Adrenal gland (tissue), 12 donors: ENCODE results near the gene AEBP1. TPM values are rescaled to one million over a fixed set of nuclear protein-coding genes. Genes with fewer than 3 reads are reported as not detected.

ENCODE experiments used
- DNase-seq, 7 donors: peaks; one replicate each; pipeline ENCODE4 v3.0.0-alpha.2; 2019 to 2020
- H3K27ac ChIP-seq, 5 donors: fragments of 200-600 bp; sonication (generic) in 4 of 5; 1 replicate in 3 of 5; 2 replicates in 2 of 5; pipeline versions ENCODE4 v1.5.1 to v1.8.0; 2016 to 2020; ENCODE audit warnings: mild to moderate bottlenecking in 1 of 5
- H3K27me3 ChIP-seq: fragments of 200-600 bp; 2 replicates; pipeline ENCODE4 v1.8.0; 2021
- H3K36me3 ChIP-seq, 2 donors: fragments of 200-600 bp; replicated peaks in 1 of 2; 1 replicate in 1 of 2; 2 replicates in 1 of 2; pipeline versions ENCODE4 v1.5.1 to v1.8.0; 2018 to 2022
- H3K4me1 ChIP-seq, 2 donors: fragments of 200-600 bp; replicated peaks in 1 of 2; 1 replicate in 1 of 2; 2 replicates in 1 of 2; pipeline versions ENCODE4 v1.5.1 to v1.8.0; 2018 to 2021
- H3K4me3 ChIP-seq, 4 donors: fragments of 200-600 bp; sonication (generic) in 3 of 4; one replicate each; pipeline ENCODE4 v1.5.1; 2016 to 2018
- H3K9me3 ChIP-seq, 3 donors: fragments of 200-600 bp; sonication (generic) in 1 of 3; replicated peaks in 1 of 3; 1 replicate in 2 of 3; 2 replicates in 1 of 3; pipeline versions ENCODE4 v1.5.1 to v1.8.0; 2016 to 2021
- POLR2A ChIP-seq, 2 donors: fragments of 450-650 bp; IDR thresholded peaks; one replicate each; pipeline ENCODE4 v1.6.1; 2017; ENCODE audit warnings: antibody characterized with exemption in 2 of 2, mild to moderate bottlenecking in 2 of 2, moderate library complexity in 1 of 2
- WGBS, 4 donors: extraction: QIAGEN DNeasy Blood & Tissue Kit in 2 of 4; methylation state at CpG; one replicate each; pipeline versions ENCODE4 v1.1.5 to v1.1.7; 2013 to 2017; 5-methylcytosine and 5-hydroxymethylcytosine counted together
- intact Hi-C, 2 donors: fragments of 100-400 bp; cut with DNase I; formaldehyde crosslinking; loops; one replicate each; pipeline versions ENCODE4 v1.14.1 to v1.15.0; 2022 to 2023
- polyA plus RNA-seq, 3 donors: library from polyadenylated mRNA; stranded (reverse); fragments of 200-250 nt in 2 of 3; fragments of 350-450 nt in 1 of 3; fragmentation: Illumina TruSeq in 1 of 3; extraction: RNeasy Lipid Tissue Mini Kit (QIAGEN cat#74804) in 1 of 3; gene quantifications; one replicate each; pipeline ENCODE4 v1.2.3, GENCODE V29; 2013 to 2014
- total RNA-seq, 9 donors: library from RNA; depleted of rRNA in 4 of 9; stranded (reverse); fragments of >200 nt in 4 of 9; fragments of 120-200 nt in 1 of 9; fragmentation: NEBNext Ultra II Directional in 1 of 9; extraction: Animal tissue kit (Norgen Biotek cat#: 25700) in 1 of 9; gene quantifications; one replicate each; pipeline versions ENCODE4 v1.1.0 to v1.2.4, GENCODE V29; 2013 to 2023
- TF ChIP-seq, protein P1 (sequence below), 6 experiments: fragments of 450-650 bp in 4 of 6; fragments of 200-600 bp in 2 of 6; sonication (generic) in 1 of 6; IDR thresholded peaks; 1 replicate in 5 of 6; 2 replicates in 1 of 6; pipeline versions ENCODE4 v1.5.1 to v1.8.0; 2016 to 2021; ENCODE audit warnings: antibody characterized with exemption in 6 of 6, mild to moderate bottlenecking in 2 of 6, moderate library complexity in 1 of 6
- donor health status: healthy with polysubstance abuse.
- donor health status: Bipolar disorder and iron deficiency.
- donor health status: DM: yes; HTN: yes; CAD: no.
- donor health status: DM: no; HTN: no; CAD: no.
- donor health status: DM: no; HTN: no; CAD: no.
- donor health status: DM: yes; HTN: yes; CAD: no.

Gene AEBP1
- total and polyA plus RNA-seq, 12 donors, result 5.4 to 292 (median 127) TPM

DNA sequence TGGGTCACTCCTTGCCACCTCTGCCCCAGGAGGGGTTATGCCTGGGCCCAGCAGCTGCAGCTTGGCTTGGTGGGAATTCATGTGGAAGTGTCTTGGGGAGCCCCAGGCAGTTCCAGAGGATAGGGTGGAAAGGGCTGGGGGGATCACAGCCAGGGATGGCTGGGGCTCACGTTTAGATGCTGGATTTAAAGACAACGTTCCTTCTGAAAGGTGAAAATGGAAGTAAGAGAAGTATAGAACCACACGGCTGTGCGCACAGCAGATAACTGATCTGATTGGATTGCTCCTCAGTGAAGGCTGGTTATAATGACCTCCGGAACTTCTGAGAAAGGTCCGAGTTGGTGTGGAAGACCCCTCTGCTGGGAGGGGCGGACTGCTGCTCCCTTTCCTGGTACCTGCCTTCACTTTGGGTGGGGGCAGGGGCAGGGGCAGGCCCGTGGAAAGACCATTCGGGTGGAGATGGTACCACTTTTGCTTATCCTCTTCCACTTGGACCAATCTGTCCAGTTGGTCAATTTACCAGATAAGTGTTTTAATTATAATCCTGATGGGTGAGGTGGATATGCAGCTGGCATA is 44.9 kb downstream of the AEBP1 start:
- intact Hi-C loops, result no loop called here
- WGBS, 4 donors, result 79 to 88% (median 83%) methylated on average over 8 to 9 of the region's 9 CpGs
- DNase-seq, result peak in 1 of 7 donors; percentile 3
- H3K36me3 ChIP-seq, result no peaks in the 10 kb centered on the region
- peaks cover 12% of the 10 kb centered on the region for H3K27me3 ChIP-seq
- peaks cover 8% of the 10 kb centered on the region in 2 donors for H3K4me1 ChIP-seq
- no peak for TF ChIP-seq POLR2A (IDR thresholded peaks at IDR 0.05)
- TF ChIP-seq, protein P1, sequence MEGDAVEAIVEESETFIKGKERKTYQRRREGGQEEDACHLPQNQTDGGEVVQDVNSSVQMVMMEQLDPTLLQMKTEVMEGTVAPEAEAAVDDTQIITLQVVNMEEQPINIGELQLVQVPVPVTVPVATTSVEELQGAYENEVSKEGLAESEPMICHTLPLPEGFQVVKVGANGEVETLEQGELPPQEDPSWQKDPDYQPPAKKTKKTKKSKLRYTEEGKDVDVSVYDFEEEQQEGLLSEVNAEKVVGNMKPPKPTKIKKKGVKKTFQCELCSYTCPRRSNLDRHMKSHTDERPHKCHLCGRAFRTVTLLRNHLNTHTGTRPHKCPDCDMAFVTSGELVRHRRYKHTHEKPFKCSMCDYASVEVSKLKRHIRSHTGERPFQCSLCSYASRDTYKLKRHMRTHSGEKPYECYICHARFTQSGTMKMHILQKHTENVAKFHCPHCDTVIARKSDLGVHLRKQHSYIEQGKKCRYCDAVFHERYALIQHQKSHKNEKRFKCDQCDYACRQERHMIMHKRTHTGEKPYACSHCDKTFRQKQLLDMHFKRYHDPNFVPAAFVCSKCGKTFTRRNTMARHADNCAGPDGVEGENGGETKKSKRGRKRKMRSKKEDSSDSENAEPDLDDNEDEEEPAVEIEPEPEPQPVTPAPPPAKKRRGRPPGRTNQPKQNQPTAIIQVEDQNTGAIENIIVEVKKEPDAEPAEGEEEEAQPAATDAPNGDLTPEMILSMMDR (IDR thresholded peaks at IDR 0.05), result no peak
- no peak overlapping the region for H3K27ac ChIP-seq
- no peaks in the 10 kb centered on the region for H3K9me3 ChIP-seq
- H3K4me3 ChIP-seq, result no peak overlapping the region

DNA sequence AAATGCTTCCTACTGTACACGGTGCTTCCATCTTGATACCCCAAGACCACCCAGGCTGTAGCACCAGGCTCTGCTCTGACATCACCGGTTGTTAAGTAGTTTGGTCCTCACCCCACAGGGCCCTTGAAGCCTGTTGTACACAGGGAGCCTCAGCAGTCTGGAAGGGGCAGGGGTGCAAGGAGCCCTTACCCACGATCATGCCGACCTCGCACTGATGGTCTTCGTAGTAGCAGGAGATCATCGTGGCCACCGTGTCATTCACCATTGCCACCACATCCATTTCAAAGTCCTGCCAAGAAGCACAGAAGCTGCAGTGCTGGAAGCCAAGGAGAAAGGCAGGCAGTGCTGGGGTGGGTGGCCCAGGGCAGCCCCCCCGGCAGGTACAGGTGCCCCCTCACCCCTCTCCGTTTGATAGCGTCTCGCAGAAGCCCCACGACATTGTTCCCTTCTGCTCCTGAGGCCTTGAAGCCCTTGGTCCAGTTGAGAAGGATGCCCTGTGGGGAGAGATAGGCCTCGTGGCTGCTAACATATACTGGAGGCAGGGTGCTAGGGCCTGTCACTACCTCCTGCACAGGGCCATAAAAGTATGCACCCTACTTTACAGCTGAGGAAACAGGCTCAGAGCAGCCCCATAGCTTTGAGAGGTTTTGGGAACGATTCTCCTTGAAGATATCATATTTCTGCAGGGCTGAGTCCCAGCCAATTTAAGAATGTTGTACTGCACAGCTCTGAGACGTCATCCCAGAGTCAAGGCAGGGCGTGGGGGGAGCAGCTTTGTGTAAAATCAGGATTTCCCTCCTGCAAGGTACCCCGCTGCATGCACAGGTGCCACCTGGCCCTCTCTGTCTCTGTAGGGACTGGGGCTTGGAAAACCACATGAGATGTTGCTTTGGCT is 45.7 kb downstream of the AEBP1 start:
- intact Hi-C loops, result no loop called here
- TF ChIP-seq POLR2A (IDR thresholded peaks at IDR 0.05), result no peak
- TF ChIP-seq, protein P1 (IDR thresholded peaks at IDR 0.05), result no peak
- WGBS, 4 donors, result 79 to 83% (median 82%) methylated on average over 16 to 18 of the region's 18 CpGs

DNA sequence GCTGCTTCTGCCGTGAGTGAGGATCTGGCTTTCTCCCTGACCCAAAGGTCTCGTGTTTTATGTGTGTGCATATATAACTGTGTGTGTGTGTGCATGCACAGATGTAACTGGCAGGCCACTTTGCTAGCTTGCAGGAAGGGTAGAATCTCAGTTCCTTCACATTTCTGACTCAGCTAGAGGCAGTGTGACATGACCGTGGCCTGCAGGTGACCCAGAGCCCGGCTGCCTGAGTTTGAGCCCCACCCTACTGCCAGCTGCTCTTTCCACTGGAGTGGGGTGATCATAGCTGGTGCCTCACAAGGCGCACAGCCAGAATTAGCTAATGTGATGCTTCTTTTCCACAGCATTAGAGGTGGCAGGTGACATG is 46.3 kb downstream of the AEBP1 start:
- H3K4me3 ChIP-seq, result no peak overlapping the region
- no peak for TF ChIP-seq POLR2A (IDR thresholded peaks at IDR 0.05)
- TF ChIP-seq, protein P1 (IDR thresholded peaks at IDR 0.05), result no peak
- peaks cover 2% of the 10 kb centered on the region for H3K27me3 ChIP-seq
- no peaks in the 10 kb centered on the region for H3K9me3 ChIP-seq
- H3K36me3 ChIP-seq, result no peaks in the 10 kb centered on the region
- peak in 3 of 7 donors; percentile 23 to 62 (median 57) for DNase-seq
- intact Hi-C loops, result no loop called here
- H3K27ac ChIP-seq, result no peak overlapping the region
- WGBS, 4 donors, result 69 to 84% (median 77%) methylated on average over 3 to 5 of the region's 5 CpGs
- H3K4me1 ChIP-seq, result peaks cover 5 to 7% of the 10 kb centered on the region in 2 donors

More for the DNA sequence above, 45.7 kb downstream of the AEBP1 start:
- no peaks in the 10 kb centered on the region for H3K9me3 ChIP-seq
- peaks cover 8% of the 10 kb centered on the region in 2 donors for H3K4me1 ChIP-seq
- H3K4me3 ChIP-seq, result no peak overlapping the region
- no peak overlapping the region for H3K27ac ChIP-seq
- no peaks in the 10 kb centered on the region for H3K36me3 ChIP-seq
- H3K27me3 ChIP-seq, result peaks cover 9% of the 10 kb centered on the region
- DNase-seq, result peak in 2 of 7 donors; percentile 8 to 9
